Hematopoietic multipotent progenitor cell treated with erythropoietin and hydrocortisone succinate and interleukin-3 and kit ligand, for 6 days (in vitro differentiated cells): ENCODE data around the gene TSHR.
"Not testable (repeated sequence)": the region's sequence is repeated elsewhere in the genome, so short reads cannot be mapped to it uniquely, and the experiment has no call there.

Source experiments
- DNase-seq: peaks from one replicate; pipeline ENCODE4 v3.0.0-alpha.2; 2015

Gene TSHR

DNA sequence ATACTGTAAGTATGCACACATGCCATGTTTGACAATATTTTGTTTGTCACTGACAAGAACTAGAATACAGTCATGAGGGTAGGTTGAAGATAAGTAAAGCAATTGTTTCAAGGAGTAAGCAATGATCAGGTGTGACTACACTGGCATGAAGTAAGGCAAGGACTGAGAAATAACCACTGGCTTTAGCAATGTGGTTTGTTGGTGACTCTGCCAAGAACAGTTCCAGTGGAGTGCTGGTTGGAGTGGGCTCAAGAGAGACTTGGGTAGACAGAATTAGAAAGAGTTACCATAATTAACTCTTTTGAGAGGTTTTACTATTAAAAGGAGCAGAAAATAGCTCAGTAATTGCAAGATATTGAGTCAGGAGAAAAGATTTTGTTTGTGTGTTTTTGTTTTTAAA is 135.7 kb downstream of the TSHR start:
- no peak for DNase-seq

- DNase-seq = no peak
Measured at GRCh38 chr14:81091660-81092059, 136.2 kb downstream of the TSHR start.

GRCh38 chr14:81093651-81094050 is 138.2 kb downstream of the TSHR start:
- no peak for DNase-seq

GRCh38 chr14:81095539-81095938 is 140.1 kb downstream of the TSHR start:
- DNase-seq = no peak

GRCh38 chr14:81096656-81097055 is 141.2 kb downstream of the TSHR start:
- no peak for DNase-seq

GRCh38 chr14:81102217-81102616 is 146.8 kb downstream of the TSHR start:
- no peak for DNase-seq

DNA sequence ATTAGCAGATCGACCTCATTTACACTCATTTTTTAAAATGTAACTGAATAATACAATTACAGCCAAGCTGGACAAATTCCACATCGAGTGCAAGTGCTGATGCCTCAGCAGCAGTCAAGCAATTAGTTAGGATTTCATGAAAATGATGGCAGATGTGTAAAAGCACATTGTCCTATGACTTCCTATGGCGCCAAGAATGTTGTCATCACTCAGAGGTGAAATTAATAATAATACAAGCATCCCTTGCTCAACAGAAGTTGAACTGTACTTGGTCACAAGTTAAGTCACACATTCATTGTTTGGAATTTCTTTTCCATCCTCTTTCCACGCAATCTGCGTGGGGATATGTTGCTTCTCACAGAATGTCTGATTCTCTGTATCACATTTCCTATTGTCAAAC is 148.0 kb downstream of the TSHR start:
- no peak for DNase-seq

GRCh38 chr14:81105378-81105777 is 150.0 kb downstream of the TSHR start:
- no peak for DNase-seq

- no peak for DNase-seq
Measured at GRCh38 chr14:81105961-81106360, 150.5 kb downstream of the TSHR start.

GRCh38 chr14:81110186-81110585 is 154.8 kb downstream of the TSHR start:
- no peak for DNase-seq

DNA sequence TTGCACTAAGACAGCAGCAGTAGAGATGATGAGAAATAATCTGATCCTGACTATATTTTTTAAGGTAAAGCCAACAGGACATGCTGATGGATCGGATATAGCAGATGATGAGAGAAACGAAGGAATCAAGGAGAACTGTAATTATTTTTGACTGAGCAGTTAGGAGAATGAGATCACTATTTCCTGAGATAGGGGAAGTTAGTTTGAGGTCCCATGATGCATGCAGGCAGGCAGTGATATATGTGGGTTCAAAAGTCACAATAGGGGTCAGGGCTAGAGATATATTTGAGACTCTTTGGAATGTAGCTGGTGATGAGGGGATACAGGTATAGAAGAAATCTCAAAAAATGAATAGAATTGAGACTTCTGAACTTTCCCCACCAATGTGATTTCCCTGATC is 157.8 kb downstream of the TSHR start:
- DNase-seq = no peak

DNA sequence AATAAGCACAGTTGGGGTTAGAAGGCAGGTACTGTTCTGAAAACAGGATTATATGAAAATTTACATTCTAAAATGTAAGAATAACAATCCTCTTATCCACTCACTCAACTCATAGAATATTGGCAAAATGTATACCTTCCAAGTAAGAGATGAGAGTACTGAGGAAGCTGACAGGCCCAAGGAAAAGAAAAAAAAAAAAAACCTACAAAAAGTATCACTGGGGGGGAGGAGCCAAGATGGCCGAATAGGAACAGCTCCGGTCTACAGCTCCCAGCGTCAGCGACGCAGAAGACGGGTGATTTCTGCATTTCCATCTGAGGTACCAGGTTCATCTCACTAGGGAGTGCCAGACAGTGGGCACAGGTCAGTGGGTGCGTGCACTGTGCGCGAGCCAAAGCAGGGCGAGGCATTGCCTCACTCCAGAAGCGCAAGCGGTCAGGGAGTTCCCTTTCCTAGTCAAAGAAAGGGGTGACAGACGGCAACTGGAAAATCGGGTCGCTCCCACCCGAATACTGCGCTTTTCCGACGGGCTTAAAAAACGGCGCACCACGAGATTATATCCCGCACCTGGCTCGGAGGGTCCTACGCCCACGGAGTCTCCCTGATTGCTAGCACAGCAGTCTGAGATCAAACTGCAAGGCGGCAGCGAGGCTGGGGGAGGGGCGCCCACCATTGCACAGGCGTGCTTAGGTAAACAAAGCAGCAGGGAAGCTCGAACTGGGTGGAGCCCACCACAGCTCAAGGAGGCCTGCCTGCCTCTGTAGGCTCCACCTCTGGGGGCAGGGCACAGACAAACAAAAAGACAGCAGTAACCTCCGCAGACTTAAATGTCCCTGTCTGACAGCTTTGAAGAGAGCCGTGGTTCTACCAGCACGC is 158.8 kb downstream of the TSHR start:
- not testable (repeated sequence) for DNase-seq

GRCh38 chr14:81120501-81120900 is 165.1 kb downstream of the TSHR start:
- no peak for DNase-seq

- peak; percentile 6 for DNase-seq
Measured at GRCh38 chr14:81122326-81122725, 166.9 kb downstream of the TSHR start.

DNA sequence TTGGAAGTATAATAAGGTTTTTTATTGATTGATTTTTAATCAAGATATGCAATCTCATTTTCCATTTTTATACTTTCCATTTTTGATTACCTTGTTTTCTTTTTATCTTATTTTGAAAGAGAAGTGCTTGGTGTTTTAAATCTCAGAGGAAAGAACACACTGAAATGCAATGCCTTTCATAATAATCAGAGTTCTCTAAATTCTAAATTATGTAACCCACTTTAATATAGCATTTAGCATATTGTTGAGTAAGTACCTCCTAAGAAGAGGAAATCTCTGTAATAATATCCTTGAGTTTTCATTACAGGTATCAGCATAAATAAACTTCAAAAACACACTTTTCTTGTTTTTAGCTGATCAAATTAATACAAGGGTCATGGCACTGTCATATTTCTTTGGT is 168.4 kb downstream of the TSHR start:
- DNase-seq = no peak

DNA sequence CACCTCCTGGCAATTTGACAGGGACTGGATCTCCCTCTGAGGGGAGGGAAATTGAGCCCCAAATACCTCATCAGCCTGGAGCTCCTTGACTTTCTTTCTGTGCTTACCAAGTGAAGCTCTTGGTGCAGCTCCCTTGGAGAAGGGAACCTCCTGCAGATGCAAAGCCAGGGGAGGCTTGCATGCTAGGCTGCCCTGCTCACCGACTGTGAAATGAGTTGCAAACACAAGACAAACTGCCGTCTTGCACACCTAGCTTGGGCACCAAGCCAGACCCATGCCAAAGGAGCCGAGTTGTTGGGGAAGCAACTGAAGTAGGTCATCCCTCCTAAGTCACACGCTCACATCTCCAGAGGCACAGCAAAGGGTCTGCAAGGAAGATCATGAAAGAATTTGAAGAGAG is 170.1 kb downstream of the TSHR start:
- DNase-seq = no peak

DNA sequence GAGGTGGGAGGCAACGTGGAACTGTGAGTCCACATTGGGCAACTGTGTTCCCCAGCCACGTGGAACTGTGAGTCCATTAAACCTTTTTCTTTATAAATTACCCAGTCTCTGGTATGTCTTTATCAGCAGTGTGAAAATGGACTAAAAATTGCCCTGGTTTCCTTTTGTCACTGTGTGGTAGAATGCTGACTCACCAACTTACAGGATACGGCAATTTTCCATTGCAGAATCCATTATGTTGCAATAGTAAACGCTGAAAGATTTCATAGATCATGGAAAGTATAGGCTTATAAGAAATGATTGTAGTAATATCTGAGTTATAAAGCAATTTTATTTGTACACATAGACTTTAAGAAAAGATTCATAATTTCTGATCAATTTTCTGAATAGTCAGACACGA is 172.4 kb downstream of the TSHR start:
- DNase-seq = peak; percentile 23

DNA sequence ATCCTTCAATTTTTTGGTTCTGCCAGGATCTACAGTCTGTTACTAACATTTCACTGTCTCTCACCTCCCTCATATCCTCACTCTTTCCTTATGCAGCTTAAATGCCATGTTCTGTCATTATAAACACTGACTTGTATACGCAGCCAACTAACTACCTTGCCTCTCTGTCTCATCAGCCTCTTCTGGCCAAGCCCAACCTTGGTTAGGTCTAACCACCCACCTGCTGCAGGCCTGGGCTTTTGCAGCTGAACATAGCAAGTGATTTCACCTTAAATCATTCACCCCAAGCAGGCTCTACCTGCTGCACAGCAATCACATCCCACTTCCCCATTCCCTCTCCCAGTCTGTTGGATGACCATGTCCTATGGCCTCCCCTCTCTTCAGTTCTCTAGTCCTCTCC is 173.8 kb downstream of the TSHR start:
- DNase-seq = no peak

GRCh38 chr14:81132468-81132867 is 177.0 kb downstream of the TSHR start:
- no peak for DNase-seq

DNA sequence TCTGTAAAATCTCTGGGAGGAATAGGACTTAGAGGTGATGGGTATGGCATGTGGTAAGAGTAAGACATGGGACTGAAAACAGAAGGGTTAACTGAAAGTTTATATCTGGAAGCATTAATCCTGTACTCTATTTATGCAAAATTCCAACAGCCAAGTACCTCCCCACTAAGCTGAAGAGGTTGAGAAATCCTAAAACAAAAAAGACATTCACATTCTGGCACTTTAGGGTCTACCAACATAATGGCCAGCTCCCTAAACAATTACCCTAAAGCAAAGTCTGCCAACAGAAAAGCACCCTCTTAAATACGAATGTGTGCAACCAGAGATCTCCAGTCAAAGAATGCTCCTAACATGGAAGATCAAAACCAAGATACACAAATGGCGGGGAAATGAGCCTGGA is 178.0 kb downstream of the TSHR start:
- DNase-seq = no peak

DNA sequence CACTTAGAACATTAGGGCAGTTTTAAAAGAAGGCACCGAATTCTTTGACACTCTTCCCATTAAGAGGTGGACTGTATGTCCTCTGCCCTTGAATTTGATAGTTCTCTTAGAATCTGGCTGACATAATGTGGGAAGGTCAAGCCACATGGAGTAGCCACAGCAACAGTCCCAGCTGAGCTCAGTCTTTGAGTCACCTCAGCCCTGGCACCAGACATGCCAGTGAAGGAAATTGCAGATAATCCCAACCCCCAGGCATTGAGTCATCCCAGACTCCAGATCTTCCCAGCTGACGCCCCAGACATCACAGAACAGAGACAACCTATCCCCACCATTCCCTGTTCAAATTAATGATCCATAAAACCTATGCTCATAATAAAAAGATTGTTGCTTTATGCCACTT is 181.9 kb downstream of the TSHR start:
- no peak for DNase-seq

DNA sequence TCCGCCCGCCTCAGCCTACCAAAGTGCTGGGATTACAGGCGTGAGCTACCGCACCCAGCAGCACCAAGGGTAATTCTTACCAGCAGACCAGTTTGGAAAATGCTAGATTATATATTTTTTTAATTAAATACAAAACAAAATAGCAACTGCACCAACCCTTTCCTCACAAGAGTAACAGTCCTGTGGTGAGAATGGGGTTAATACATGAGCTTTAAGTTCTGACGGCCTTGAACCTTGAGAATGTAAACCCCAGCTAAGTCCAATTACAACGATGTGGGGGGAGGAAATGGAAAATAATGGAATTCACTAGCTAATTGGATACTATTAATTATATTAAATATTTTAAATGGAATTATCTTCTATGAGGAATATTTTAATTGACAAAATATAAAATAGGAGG is 183.0 kb downstream of the TSHR start:
- DNase-seq = no peak

GRCh38 chr14:81141426-81141825 is 186.0 kb downstream of the TSHR start:
- no peak for DNase-seq

GRCh38 chr14:81143793-81144192 is 188.4 kb downstream of the TSHR start:
- DNase-seq = no peak
